ENCODE results near the gene KRTAP10-7.
"Not testable (repeated sequence)": the region's sequence is repeated elsewhere in the genome, so short reads cannot be mapped to it uniquely, and the experiment has no call there.

KRTAP10-7 gene, protein sequence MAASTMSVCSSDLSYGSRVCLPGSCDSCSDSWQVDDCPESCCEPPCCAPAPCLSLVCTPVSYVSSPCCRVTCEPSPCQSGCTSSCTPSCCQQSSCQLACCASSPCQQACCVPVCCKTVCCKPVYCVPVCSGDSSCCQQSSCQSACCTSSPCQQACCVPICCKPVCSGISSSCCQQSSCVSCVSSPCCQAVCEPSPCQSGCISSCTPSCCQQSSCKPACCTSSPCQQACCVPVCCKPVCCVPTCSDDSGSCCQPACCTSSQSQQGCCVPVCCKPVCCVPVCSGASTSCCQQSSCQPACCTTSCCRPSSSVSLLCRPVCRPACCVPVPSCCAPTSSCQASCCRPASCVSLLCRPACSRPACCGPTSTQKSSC

DNA sequence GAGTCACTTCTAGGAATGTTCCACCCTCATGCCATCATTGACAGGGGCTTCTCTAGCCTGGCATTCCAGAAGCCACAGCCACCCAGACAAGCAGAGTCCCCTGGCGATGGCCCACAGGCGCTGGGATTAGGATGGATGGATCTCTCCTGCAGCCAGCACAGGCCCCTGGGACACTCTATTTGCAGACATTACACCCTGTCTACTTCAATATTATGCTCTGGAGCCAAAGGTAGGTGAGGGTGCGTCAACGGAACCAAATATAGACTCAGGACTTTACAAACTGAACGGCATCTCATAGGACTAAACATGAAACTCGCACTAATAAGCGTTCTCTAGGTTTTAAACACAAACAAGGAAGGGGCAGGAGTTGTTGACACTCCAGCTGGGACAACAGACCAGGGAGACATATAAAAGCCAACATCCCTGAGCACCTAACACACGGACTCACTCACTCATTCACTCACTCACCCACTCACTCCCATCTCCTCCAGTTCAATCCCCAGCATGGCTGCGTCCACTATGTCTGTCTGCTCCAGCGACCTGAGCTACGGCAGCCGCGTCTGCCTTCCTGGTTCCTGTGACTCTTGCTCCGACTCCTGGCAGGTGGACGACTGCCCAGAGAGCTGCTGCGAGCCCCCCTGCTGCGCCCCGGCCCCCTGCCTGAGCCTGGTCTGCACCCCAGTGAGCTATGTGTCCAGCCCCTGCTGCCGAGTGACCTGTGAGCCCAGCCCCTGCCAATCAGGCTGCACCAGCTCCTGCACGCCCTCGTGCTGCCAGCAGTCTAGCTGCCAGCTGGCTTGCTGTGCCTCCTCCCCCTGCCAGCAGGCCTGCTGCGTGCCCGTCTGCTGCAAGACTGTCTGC is at the start of gene KRTAP10-7:
Gene KRTAP10-7 (plus strand): TSS at position 480 of the 861 bp plus-strand sequence. CDS start 25 bp downstream, at position 505.
- not testable (repeated sequence) for DNase-seq

DNA sequence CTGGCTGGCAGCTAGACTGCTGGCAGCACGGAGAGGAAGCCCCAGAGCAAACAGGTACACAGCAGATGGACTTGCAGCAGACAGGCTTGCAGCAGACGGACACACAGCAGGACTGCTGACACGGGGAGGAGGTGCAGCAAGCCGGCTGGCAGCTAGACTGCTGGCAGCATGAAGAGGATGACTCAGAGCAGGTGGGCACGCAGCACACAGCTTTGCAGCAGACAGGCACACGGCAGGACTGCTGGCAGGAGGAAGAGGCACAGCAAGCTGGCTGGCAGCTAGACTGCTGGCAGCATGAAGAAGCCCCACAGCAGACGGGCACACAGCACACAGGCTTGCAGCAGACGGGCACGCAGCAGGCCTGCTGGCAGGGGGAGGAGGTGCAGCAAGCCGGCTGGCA is 49.6 kb upstream of the KRTAP10-7 start:
- DNase-seq = no peak

DNA sequence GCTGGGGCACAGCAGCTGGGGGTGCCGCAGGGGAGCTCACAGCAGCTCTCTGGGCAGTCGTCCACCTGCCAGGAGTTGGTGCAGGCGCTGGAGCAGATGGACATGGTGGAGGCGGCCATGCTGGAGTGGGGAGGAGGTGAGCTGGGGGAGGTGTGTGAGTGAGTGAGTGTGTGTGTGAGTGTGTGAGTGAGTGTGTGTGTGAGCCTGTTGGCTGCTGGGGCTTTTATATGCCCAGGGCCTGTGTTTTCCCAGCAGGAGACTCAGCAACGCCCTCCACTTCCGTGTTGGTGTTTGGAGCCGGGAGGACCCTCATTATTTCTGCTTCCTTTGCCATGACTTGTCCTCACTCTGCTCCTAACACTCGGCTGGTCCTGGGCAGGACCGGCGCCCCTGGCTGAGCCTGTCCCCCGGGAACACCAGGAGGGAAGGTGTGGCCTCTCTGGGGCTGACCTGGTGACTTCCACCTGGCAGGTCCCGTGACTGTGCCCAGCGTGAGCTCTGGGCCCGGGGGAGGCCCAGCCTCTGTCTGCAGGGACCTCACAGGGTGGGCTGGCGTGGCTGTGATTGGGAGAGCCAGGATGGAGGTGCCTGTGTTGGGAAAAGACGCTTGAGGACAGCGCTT is 48.9 kb upstream of the KRTAP10-7 start, which contains the start of gene KRTAP10-2:
Gene KRTAP10-2 (minus strand): TSS at position 166 of the 622 bp plus-strand sequence. CDS start 47 bp downstream, at position 119.
- no peak for DNase-seq

DNA sequence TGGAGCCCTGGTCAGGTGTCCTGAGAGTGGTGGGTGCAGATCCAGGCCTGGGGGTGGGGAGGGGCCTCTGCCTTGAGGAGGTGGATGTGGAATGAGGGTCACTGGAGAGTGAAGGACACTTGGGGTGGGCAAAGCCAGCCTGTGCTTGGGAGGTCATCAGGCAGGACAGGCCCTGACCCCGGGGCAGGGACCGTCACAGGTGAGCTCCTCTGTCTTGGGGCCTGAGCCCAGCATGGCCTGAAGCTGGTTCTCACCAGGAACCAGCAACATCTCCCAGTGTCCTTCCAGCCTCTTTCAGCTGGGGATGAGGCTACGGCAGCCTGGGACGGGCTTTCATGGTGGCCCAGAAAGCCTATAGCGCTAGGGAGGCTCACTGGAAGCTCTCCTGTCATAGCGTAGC is 48.3 kb upstream of the KRTAP10-7 start:
- no peak for DNase-seq

DNA sequence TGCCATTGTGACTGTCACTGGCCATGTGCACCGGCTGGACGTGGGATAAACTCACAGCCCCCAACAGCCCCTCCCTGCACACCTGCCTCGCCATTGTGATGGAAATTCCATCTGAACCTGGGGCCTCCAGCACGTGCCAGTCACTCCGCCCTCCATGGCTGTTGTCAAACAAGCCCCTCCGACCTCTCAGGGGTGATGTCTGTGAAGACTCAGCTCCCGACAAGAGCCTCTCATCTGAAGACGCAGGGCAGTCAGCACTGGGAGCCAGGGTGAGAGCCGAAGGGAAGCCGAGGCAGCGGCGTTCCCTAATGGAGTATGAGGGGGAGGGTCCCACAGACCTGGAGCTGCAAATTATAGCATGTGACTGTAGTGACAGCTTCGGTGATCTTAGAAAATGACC is 47.7 kb upstream of the KRTAP10-7 start:
- no peak for DNase-seq

DNA sequence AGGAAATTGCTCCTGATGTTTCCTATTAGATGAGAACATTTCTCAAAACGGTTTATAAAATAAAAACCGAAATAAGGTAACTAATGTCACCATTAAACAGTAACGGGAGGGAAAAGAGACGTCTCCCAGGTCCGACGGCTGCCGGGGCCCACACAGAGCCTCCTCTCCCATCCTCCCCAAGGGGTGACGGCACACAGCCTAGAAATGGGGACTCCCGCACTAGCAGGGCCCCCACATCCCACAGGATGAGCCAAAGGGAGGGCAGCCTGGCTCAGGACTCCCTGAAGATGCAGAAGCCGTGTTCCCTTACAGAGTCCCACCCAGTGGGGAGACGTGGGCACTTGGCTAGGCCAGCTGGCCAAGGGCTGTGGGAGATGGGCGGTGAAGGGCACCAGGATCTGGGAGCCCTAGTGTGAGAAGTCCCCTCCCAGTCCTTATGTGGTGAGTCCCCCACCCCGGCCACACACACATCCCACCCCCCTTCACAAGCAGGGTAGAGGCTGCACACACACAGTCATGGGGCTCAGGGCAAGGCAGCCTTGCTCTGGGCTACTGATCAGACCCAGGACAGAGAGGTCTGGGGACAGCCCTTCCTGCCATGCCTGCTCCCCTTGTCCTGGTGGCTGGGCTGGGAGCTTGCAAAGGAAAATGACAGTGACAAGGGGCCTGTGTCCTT is 45.1 kb upstream of the KRTAP10-7 start:
- DNase-seq = no peak

DNA sequence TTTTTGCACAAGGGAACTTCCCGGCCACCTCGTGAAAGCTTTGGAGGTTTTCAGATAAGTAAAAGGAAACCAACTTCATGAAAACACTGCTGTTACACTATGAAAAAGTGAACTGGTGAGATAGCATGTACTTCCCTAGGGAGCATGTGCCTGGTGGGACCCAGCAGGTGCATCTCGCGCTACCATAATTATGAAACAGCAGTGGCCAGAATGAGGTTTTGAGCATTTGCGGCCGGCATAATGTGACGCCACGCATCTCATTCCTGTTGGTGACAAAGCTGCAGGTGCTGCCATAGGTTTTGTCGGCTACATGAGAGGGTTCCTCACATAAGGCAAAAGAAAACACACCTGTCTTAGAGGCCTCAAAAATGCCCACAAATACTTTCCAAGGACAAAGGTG is 43.5 kb upstream of the KRTAP10-7 start:
- no peak for DNase-seq

DNA sequence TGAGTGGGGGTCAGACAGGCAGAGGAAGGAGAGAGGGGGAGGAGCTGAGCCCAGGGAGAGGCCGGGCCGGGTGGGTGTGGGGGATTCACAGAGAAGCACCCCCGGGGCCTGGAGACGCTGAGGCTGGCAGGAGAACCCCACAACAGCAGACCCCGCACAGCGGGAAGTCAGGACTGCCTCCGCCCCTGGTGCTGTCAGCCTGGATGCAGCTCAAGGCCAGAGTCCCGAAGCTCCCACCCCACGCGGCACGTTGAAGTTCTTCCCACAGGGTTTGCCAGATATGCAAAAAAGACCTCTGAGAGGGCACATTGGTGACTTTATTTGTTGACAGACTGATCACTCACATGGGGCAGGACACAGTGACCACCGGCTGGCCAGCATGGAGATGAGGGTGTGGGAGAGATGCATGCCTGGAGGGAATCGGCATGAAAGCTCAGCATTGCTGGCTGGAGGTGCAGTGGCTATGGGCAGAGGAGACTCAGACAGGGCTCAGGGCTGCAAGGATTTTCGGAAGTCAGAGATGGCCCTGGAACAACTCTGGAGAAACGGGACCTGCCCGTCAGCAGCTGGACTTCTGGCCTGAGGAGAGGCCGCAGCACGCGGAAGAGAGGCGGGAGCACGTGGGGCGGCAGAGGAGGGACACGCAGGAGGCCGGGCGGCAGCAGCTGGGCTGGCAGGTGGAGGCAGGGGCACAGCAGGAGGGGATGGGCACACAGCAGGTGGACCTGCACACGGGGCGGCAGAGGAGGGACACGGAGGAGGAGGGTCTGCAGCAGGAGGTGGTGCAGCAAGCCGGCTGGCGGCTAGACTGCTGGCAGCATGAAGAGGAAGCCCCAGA is 42.7 kb upstream of the KRTAP10-7 start:
- no peak for DNase-seq

DNA sequence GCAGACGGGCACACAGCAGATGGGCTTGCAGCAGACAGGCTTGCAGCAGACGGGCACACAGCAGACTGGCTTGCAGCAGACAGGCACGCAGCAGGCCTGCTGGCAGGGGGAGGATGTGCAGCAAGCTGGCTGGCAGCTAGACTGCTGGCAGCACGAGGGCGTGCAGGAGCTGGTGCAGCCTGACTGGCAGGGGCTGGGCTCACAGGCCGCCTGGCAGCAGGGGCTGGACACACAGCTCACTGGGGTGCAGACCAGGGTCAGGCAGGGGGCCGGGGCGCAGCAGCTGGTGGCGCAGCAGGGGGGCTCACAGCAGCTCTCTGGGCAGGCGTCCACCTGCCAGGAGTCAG is 42.1 kb upstream of the KRTAP10-7 start:
- DNase-seq = not testable (repeated sequence)

DNA sequence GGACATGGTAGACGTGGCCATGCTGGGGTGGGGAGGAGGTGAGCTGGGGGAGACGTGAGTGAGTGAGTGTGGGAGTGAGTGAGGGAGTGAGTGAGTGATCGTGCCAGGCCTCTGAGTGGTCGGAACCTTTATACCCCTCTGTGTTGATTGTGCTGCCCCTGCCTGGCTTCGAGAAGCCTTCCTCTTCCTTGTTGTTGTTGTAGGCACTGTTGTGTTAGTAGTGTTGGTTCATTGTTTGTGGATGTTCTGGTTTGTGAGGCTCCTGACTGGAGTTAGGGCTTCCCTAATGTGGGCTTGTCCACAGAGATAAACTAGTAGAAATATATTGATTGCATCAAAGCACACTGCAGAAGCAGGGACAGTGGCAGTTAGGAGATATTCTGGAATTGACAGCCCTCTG is 41.7 kb upstream of the KRTAP10-7 start, which contains the start of gene KRTAP10-3:
Gene KRTAP10-3 (minus strand): TSS at position 101 of the 400 bp plus-strand sequence. CDS start 80 bp downstream, at position 21.
- DNase-seq = no peak

DNA sequence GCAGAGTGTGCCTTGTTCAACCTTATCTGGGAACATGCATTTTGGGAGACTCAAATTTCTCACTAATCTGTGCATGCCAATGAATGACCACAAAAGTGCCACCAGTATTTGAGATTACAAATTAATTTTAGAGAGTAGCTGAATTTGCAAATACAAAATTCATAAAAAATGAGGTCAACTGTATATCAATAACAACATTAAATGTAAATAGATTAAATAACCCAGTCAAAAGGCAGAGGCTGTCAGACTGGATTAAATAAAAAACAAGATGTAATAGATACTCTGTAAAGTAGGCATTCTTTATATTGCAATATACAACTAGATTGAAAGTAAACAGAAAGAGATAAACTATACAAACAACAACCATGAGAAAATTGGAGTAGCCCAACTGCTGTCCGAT is 36.3 kb upstream of the KRTAP10-7 start:
- no peak for DNase-seq

DNA sequence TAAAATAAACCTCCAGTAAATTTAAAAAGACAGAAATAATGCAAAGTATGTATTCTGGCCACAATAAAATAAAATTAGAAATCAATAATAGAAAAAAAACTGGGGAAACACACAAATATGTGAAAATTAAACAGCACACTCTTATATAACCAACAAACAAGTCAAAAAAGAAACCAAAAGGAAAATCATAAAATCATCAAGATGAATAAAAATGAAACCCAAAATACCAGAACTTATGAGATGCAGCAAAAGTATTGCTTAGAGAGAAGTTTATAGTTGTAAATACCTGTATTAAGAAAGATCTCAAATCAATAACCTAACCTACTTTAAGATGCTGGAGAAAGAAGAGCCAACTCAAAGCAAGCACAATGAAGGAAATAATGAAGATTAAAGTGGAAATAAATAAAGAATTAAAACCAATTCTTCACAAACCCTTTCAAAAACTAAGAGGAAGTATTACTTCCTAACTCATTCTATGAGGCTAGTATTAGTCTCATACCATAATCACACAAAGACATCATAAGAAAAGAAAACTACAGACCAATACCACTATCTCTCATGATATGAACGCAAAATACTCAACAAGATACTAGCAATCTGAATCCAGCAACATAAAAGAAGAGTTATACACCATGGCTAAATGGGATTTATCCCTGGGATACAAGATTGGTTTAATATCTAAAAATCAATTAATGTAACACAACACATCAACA is 35.4 kb upstream of the KRTAP10-7 start:
- DNase-seq = no peak

DNA sequence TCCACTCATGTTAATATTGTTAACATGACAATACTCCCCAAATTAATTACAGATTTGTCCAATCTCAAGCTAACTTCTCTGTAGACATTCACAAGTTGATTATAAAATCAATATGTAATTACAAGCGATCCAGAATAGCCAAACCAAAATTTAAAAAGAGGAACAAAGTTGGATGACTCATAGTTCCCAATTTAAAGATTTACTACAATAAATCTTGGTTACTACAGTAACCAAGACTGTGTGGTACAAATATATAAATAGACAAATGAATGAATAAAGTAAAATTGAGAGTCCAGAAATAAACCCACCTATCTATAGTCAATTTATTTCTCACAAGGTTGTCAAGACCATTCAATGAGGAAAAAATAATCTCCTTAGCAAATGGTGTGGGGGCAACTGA is 34.0 kb upstream of the KRTAP10-7 start:
- no peak for DNase-seq

DNA sequence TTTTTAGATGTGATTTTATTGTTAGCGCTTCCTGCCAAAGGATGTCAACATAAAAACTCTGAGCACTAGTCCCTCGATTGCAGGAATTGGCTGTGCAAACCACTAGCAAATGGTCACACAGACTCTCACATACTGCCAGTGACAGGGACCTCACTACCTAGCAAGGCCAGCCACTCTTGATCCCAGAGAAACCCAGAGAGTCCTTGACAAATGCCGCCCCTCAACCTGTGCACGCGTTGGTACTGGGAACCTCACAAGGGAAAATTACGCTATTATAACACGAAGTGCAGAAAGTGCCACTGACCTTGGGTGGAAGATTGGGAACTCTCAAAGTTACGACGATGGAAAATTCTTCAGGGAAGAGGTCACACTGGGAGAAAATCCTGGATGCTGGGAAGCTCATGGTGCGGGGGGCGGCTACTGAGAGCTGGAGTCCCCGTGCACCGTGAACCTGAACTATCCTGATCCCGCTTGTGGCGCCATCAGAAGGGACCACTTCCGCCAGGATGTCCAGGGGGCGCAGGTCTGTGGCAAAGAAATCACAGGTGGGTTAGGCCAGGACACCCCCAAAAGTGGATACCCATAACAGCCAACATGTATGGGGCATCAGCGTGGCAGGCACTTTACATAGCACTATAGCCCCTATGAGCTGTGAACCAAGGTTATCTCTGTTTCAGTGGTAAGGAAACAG is 32.8 kb upstream of the KRTAP10-7 start:
- DNase-seq = no peak

DNA sequence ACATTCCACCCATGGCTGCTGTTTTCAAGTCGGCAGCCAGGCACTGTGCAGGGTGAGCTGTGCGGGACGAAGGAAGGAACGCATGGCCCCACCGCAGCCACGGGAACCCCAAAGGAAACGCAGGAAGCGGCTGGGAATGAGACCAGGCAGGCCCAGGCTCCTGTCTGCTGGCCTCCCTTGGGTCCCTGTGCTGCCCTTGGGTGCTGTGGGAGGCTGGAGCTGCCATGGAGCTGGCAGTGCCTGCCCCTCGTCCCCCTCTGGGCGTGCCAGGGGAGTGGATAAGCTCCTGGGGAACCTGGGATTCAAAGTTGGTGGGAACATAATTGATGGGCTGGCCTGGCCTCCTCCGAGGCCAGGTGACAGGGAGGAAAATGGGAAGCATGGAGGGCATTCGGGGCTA is 32.1 kb upstream of the KRTAP10-7 start:
- DNase-seq = no peak

DNA sequence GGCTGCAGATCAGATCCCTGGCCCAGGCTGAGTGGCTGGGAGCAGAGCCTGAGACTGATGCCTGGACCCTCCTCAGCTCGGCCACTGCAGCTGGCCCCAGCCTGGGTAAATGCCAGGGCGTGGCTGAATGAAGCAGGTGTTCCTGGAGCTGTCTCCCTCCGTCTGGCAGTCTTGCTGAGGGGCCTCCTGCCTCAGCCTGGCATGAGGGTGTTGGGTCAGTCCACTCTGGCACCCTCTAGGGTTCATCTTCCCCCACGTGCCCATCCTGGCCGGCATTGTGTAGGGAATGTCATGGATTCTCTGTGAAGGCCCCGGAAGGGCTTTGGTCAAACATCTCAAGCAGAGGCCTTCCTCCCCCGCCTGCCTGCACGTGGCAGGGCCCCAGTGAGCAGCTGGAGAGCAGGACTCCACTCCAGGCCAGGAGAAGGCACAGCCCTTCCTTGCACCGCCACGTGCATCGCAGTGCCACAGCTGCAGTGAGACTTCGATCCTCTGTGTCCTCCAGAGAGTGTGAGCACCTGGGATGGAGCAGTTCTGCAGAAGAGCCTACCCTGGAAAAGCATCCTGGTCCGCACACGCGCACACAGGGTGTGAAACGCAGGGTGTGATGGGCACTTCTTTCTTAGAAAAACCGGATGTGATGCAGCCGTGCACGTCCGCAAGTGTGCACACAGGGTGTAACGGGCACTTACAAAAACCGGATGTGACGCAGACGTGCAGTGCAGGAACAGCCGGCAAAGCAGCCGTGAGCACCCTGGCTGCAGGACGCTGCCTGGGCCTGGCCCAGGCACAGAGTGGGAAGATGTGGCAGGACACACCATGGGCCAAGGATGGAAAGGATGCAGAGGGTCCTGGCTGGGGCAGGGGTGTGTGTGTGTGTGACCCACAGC is 31.5 kb upstream of the KRTAP10-7 start:
- DNase-seq = no peak

DNA sequence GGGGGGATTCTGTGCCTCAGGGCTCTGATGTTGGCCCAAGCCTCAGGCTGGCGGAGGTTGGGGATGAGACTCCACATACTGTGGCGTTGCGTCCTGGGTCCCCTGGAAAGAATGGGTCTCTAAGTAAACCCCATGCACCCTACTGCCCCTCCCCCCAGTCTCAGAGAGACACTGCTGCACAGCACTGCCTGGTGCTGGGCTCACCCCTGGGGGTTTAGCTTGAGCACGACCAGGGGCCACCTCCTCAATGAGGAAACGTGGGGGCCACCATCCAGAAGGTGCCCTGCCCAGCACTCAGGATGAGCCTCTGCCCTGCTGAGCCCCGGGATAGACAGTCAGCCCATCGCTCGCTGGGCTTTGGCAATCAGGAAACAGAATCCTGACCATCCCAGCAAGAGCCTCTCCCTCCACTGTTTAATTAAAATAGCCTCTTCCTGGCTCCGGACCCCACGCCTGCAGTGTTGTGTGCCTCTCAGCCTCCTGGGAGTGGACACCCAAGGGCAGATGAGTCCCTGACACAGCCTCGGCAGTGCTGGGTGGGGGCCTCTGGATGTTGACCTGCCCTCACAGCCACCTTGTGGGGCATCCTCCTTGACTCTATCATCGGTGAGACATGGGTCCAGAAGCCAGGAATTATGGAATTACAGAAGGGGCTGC is 30.4 kb upstream of the KRTAP10-7 start:
- DNase-seq = no peak

DNA sequence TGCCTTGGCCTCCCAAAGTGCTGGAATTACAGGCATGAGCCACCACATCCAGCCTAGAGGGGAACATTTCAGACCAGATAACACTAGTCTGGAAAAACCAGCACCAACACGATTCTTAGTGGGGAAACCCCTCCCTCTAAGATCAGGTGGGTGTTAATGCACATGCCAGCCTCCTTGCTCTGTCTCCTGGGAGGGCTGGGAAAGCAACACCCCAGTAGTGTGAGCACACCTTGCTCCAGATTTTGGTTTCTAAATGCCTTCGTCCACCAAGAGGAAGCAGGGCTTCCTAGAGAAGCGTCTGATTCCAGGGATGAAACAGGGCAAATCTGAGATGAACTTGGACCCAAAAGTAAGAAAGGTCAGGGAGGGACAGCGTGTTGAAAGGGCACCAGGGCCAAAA is 29.1 kb upstream of the KRTAP10-7 start:
- no peak for DNase-seq

All from NCI-H510A (cell line).